ENCODE results near the gene EREG.

GRCh38 chr4:74357965-74358364 lies 7.0 kb upstream of the EREG start:
- TF ChIP-seq EZH2phosphoT487 (IDR thresholded peaks at IDR 0.05; ENCODE audit: borderline replicate concordance, low read depth, low read length) (no peak), CTCF (conservative IDR thresholded peaks at IDR 0.05; ENCODE audit: low read length) (no peak)
